Measurements from ENCODE around the gene MICU1. TPM values are rescaled to one million over a fixed set of nuclear protein-coding genes. Genes with fewer than 3 reads are reported as not detected.
A peak's percentile ranks its signal among the peaks of the same experiment; 100 is the strongest.

Gene MICU1
- polyA plus RNA-seq, 1 experiment = 61.7 TPM

DNA sequence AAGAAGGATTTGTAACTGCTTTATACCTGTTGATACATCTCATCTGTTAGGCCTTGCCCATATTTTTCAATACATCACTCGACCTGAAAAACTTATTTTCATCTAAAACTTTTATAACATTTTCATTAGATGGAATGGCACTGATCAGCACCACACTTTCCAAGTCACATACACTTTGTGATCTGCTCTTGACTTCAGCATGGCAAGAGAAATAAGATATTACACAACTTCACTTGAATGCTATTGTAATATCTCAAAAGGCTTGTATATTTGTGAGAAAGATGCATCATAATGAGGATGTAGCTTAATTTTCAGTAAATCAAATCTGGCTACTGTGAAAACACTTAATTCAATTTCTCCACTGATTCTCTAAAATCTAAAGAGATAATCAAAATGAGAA lies 126.2 kb downstream of the MICU1 start:
- Histone ChIP-seq H3K27me3 (ENCODE audit: control insufficient read depth, insufficient read depth, low read length) (no peaks in the 10 kb centered on the region), H3K9me3 (ENCODE audit: control insufficient read depth, insufficient read depth, low read length) (no peaks in the 10 kb centered on the region), H3K4me3 (ENCODE audit: low read depth, low read length) (no peak overlapping the region), H3K27ac (ENCODE audit: low read depth, low read length) (no peak overlapping the region)
- no peak for DNase-seq (ENCODE audit: low read depth, low spot score)
- POLR2A ChIA-PET = no interaction called here
- TF ChIP-seq, protein P1, sequence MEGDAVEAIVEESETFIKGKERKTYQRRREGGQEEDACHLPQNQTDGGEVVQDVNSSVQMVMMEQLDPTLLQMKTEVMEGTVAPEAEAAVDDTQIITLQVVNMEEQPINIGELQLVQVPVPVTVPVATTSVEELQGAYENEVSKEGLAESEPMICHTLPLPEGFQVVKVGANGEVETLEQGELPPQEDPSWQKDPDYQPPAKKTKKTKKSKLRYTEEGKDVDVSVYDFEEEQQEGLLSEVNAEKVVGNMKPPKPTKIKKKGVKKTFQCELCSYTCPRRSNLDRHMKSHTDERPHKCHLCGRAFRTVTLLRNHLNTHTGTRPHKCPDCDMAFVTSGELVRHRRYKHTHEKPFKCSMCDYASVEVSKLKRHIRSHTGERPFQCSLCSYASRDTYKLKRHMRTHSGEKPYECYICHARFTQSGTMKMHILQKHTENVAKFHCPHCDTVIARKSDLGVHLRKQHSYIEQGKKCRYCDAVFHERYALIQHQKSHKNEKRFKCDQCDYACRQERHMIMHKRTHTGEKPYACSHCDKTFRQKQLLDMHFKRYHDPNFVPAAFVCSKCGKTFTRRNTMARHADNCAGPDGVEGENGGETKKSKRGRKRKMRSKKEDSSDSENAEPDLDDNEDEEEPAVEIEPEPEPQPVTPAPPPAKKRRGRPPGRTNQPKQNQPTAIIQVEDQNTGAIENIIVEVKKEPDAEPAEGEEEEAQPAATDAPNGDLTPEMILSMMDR (IDR thresholded peaks at IDR 0.05; ENCODE audit: low read depth, low read length) = no peak
- CTCF ChIA-PET = interaction anchor here (0.5 kb wide), 1 partner anchor 302 kb away, joined by 4 read pairs; no protein-coding TSS in a partner anchor

DNA sequence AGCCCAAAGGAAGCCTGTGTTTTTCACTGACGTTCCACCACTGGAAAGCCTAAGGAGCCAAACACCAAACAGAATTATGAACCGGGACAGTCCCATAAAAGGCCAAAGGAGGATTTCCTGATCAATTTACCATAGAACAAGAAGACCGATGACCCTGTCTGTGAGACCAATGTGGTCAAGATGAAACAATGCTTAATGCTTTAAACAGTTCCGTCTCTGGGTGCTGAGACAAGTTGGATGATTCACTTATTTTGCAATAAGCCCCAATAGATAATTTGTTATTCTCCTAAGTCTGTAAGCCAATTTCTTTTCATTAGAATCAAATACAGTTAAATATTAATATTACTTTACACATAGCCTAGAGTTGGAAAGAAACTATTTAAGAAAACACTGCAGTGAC lies 134.9 kb downstream of the MICU1 start:
- DNase-seq (ENCODE audit: low read depth, low spot score) = peak; percentile 8
- ChIA-PET POLR2A (no interaction called here), CTCF (no interaction called here)
- TF ChIP-seq, protein P1 (IDR thresholded peaks at IDR 0.05; ENCODE audit: low read depth, low read length) = no peak
- Histone ChIP-seq H3K27me3 (ENCODE audit: control insufficient read depth, insufficient read depth, low read length) (no peaks in the 10 kb centered on the region), H3K4me3 (ENCODE audit: low read depth, low read length) (no peak overlapping the region), H3K9me3 (ENCODE audit: control insufficient read depth, insufficient read depth, low read length) (no peaks in the 10 kb centered on the region), H3K27ac (ENCODE audit: low read depth, low read length) (no peak overlapping the region)

DNA sequence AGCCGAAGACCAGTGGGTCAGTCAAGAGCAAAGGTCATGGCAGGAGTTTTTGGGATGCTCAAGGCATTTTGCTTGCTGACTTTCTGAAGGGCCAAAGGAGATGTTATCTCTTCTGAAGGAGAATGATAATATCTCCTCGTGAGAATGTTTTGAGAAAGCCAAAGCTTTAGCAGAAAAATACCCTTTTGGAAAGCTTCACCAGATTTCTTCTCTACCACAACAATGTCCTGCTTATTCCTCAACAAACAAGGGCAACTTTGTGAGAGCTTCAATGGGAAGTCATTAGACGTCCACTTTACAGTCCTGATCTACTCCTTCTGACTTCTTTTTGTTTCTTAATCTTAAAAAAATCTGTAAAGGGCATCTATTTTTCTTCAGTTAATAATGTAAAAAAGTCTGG lies 138.4 kb downstream of the MICU1 start:
- no peaks in the 10 kb centered on the region for H3K27me3 ChIP-seq (ENCODE audit: control insufficient read depth, insufficient read depth, low read length)
- no peak overlapping the region for H3K27ac ChIP-seq (ENCODE audit: low read depth, low read length)
- no peak for DNase-seq (ENCODE audit: low read depth, low spot score)
- H3K9me3 ChIP-seq (ENCODE audit: control insufficient read depth, insufficient read depth, low read length) = no peaks in the 10 kb centered on the region
- H3K4me3 ChIP-seq (ENCODE audit: low read depth, low read length) = no peak overlapping the region
- ChIA-PET POLR2A (no interaction called here), CTCF (no interaction called here)
- TF ChIP-seq, protein P1 (IDR thresholded peaks at IDR 0.05; ENCODE audit: low read depth, low read length) = no peak

DNA sequence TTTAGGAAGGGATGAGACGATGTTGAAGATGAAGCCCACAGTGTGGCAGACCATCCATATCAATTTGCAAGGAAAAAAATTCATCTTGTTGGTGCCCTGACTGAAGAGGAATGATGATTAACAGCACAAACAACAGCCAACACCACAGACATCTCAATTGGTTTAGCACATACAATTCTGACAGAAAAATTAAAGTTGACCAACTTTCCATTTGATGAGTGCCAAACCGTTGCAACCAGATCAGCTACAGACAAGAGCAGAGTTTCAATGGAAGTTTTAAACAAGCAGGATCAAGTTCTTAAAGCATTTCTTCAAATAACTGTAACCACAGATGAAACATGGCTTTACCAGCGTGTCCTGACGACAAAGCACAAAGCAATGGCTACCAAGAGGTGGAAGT lies 138.8 kb downstream of the MICU1 start:
- no peaks in the 10 kb centered on the region for H3K9me3 ChIP-seq (ENCODE audit: control insufficient read depth, insufficient read depth, low read length)
- POLR2A ChIA-PET = no interaction called here
- no peak overlapping the region for H3K27ac ChIP-seq (ENCODE audit: low read depth, low read length)
- DNase-seq (ENCODE audit: low read depth, low spot score) = no peak
- TF ChIP-seq, protein P1 (IDR thresholded peaks at IDR 0.05; ENCODE audit: low read depth, low read length) = no peak
- no peaks in the 10 kb centered on the region for H3K27me3 ChIP-seq (ENCODE audit: control insufficient read depth, insufficient read depth, low read length)
- no peak overlapping the region for H3K4me3 ChIP-seq (ENCODE audit: low read depth, low read length)
- CTCF ChIA-PET = no interaction called here

DNA sequence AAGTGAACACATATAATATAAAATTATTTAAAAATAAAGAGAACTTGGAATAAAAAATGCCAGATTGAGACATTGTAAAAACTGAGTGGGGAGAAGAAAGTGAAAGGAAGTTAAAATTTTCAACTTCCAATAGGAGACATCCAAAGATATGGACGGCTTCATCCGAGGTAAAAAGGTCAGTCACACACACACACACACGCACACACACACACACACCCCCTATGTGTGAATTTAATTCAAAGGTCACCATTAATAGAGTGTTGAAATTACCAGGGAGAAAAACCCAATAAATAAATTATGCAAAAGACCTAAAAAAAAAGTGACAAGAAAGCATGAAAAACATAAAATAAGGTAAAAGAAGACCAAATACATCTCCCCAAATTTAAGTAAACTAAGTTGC lies 140.2 kb downstream of the MICU1 start:
- CTCF ChIA-PET = no interaction called here

More for the DNA sequence above, 140.2 kb downstream of the MICU1 start:
- POLR2A ChIA-PET = interaction anchor here (0.8 kb wide), 1 partner anchor 60 kb away, joined by 3 read pairs; no protein-coding TSS in a partner anchor
- Histone ChIP-seq H3K27ac (ENCODE audit: low read depth, low read length) (no peak overlapping the region), H3K4me3 (ENCODE audit: low read depth, low read length) (no peak overlapping the region), H3K27me3 (ENCODE audit: control insufficient read depth, insufficient read depth, low read length) (no peaks in the 10 kb centered on the region), H3K9me3 (ENCODE audit: control insufficient read depth, insufficient read depth, low read length) (no peaks in the 10 kb centered on the region)
- TF ChIP-seq, protein P1 (IDR thresholded peaks at IDR 0.05; ENCODE audit: low read depth, low read length) = no peak
- DNase-seq (ENCODE audit: low read depth, low spot score) = no peak
